Measurements from ENCODE around the gene IKBKE.

IKBKE gene

GRCh38 chr1:206516728-206516990 is 46.4 kb downstream of the IKBKE start:
- no peak for DNase-seq

DNA sequence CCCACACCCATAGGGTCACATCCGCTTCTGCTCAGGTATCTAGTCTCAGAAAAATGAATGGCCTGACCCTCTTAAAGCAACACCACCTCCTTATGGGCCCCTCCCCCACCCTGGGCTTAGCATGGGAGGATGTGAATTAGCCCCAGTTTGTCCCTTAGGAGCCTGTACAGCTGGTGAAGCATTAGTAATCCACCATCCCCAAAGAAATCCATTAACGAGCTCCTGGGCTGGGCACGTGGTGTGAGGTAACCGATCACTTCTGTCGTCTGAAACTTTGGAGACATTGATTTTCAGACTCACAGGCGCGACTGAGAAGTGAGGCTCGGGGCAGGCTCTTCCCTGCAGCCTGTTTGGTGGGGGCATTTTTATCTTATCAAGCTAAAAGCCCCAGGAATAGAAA is 47.5 kb downstream of the IKBKE start:
- DNase-seq = no peak

DNA sequence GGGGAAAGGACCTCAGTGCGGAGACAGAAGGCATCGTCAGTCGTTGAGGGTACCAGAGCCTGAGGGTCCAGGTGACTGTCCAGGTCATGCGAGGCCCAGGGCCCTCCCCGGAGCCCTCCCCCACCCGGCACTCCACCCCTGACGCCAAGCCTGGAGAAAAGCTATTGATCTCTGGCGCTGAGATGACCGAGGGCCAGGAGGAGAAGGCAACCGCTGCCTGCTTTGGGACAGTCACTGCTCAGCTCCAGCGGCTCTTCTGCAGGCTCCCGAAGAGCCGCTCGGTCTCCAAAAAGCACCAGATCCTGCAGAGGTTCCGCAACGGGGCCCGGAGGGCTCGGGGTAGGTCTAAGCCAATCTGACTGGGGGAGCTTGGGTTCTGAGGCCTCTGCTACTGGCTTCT is 47.9 kb downstream of the IKBKE start:
- no peak for DNase-seq

DNA sequence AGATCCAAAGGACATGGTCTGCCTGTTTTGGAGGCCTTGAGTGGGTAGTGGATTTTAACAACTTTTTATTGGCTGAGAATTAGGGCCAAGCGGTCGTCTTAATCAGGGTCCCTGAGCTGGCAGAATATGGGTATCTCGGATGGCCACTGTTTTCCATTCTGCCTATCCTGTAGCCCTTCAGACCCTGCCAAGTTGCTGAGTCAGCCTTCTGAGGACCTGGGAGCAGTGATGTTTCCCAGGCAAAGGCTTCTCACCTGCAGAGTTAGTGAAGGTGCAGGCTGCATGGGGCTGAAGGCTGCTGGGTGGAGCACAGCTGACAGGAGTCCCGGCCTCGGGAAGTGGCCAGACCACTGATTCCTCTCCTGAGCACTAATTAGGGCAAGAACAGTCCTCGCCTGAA is 48.5 kb downstream of the IKBKE start:
- no peak for DNase-seq

GRCh38 chr1:206521127-206521526 is 50.9 kb downstream of the IKBKE start:
- no peak for DNase-seq

GRCh38 chr1:206521694-206522402 is 51.6 kb downstream of the IKBKE start:
- no peak for DNase-seq

- no peak for DNase-seq
These were observed 54.6 kb downstream of the IKBKE start for GRCh38 chr1:206524739-206525364.

- DNase-seq = no peak
These were observed 56.0 kb downstream of the IKBKE start for GRCh38 chr1:206526064-206526911.

- no peak for DNase-seq
These were observed 59.1 kb downstream of the IKBKE start for GRCh38 chr1:206529425-206529824.

GRCh38 chr1:206532368-206532767 is 62.1 kb downstream of the IKBKE start:
- no peak for DNase-seq

- DNase-seq = no peak
These were observed 64.3 kb downstream of the IKBKE start for GRCh38 chr1:206534552-206534951.

- no peak for DNase-seq
These were observed 65.5 kb downstream of the IKBKE start for GRCh38 chr1:206535853-206536188.

GRCh38 chr1:206537141-206537540 is 66.9 kb downstream of the IKBKE start:
- no peak for DNase-seq

- DNase-seq = no peak
These were observed 68.0 kb downstream of the IKBKE start for GRCh38 chr1:206538086-206538770.

DNA sequence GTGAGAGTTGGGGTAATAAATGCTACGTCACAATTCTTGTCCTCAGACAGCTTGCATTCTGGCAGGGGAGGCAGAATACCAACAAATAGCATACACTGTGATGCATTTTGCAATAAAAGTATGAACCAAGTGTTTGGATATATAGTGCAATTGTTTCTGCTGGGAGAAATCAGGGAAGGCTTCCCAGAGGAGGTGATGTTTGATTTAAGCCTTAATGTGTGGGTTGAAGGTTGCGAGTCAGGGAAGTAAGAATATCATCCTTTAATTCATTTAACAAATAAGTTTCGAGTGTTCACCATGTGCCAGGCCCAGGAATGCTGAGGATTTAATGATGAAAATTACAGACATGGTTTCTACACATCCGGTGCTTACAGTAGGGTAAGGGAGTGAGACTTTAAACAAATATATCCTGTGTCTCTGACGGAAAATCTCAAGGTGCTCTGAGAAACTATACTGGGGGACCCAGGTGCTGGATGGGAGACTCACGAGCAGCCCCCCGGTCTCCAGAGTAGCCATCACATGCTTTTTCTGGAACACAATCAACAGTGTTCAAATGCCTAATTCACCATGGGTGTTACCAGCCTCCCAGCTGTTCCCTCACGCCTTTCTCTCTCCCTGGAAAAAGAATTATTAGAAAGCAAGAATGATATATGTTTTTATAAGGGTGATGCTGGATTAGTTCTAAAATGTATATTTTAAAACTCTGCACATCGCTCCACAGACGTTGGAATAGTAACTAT is 68.8 kb downstream of the IKBKE start:
- no peak for DNase-seq

GRCh38 chr1:206540044-206540780 is 69.9 kb downstream of the IKBKE start:
- DNase-seq = no peak

GRCh38 chr1:206541236-206541833 is 71.1 kb downstream of the IKBKE start:
- no peak for DNase-seq

DNA sequence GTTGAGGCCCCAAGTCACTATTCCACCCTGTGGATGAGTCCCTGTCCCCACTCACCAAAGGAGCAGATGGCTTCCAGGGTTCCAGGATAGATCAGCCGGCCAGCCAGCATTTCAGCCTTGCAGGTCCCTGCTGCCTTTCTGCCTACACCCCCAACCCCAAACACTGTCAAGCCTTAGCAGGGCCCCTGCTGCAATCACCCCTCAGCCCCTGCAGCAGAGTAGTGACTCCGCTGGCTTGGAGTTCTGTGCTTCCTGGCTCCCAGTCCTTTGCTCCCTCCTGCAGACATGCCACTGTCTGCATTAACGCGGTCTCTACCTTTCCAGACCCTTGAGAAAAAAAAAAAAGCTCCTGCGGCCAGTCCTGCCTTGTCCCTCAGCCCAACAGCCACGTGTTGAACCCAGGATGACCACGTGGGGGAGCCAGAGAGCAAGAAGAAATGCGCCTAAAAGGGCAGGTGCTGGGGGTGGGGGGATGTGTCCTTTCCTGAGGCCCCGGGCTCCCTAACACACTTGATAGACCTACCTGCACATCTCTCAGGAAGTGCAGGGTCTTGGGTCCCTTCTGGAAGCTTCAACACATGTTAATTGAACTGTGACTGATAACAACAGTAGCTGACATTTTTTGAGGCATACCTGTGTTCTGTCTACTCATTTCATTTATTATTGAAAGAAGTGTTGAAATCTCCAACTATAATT is 74.4 kb downstream of the IKBKE start:
- DNase-seq = no peak

DNA sequence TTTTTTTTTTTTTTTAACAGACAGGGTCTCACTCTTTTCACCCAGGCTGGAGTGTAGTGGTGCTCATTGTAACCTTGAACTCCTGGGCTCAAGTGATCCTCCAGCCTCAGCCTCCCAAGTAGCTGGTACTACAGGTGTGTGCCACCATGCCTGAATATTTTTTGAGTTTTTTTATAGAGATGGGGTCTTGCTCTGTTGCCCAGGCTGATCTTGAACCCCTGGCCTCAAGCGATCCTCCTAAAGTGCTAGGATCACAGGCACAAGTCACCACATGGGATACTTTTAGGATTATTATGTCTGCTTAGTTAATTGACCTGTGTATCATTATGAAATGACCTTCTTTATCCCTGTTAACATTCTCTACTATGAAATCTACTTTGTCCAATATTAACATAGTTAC is 75.1 kb downstream of the IKBKE start:
- no peak for DNase-seq

Measured in NCI-H2081 treated with DMSO at 0.1 percent for 48 hours (cell line).